GM12878 (cell line): ENCODE data around the gene TYSND1. TPM values are rescaled to one million over a fixed set of nuclear protein-coding genes. Genes with fewer than 3 reads are reported as not detected.

Experiments
- CEBPB ChIP-seq, 2 experiments: fragments of 150-350 bp in 1 of 2; IDR thresholded peaks; 2 replicates each; pipeline ENCODE4 v1.6.1; 2012 to 2014; ENCODE audit warnings: low read depth in 2 of 2, low read length in 2 of 2, borderline replicate concordance in 1 of 2, inconsistent platforms in 1 of 2
- CHD1 ChIP-seq: IDR thresholded peaks from 2 replicates; pipeline ENCODE4 v1.6.1; 2012; ENCODE audit warnings: low read depth, low read length, improper control_type of control experiment
- MEF2A ChIP-seq: IDR thresholded peaks from 2 replicates; pipeline ENCODE4 v1.6.1; 2011; ENCODE audit warnings: low read depth, mild to moderate bottlenecking, low read length, moderate library complexity; ENCODE audit not compliant: insufficient read depth
- MTA3 ChIP-seq: IDR thresholded peaks from 2 replicates; pipeline ENCODE4 v1.6.1; 2012; ENCODE audit warnings: low read length, inconsistent platforms, borderline replicate concordance
- NFYB ChIP-seq: IDR thresholded peaks from 2 replicates; pipeline ENCODE4 v1.6.1; 2011; ENCODE audit warnings: low read depth, mild to moderate bottlenecking, low read length, improper control_type of control experiment, moderate library complexity; ENCODE audit not compliant: insufficient read depth
- PRDM15 ChIP-seq: fragments of 450-650 bp; formaldehyde crosslinking; IDR thresholded peaks from 2 replicates; pipeline ENCODE4 v1.4.0; 2020; ENCODE audit warnings: mild to moderate bottlenecking, moderate library complexity
- YY1 ChIP-seq: IDR thresholded peaks from 2 replicates; pipeline ENCODE4 v1.6.1; 2011; ENCODE audit warnings: low read depth, mild to moderate bottlenecking, low read length
- ZNF687 ChIP-seq: fragments of 450-650 bp; IDR thresholded peaks from 2 replicates; pipeline ENCODE4 v1.6.1; 2017; ENCODE audit warnings: mild to moderate bottlenecking, moderate library complexity
- polyA plus RNA-seq, 11 experiments: library from polyadenylated mRNA; depleted of rRNA in 4 of 11; unstranded in 6 of 11; stranded (reverse) in 5 of 11; fragments of >200 nt; fragmentation: Nextera tagmentation in 4 of 11; fragmentation: Illumina TruSeq in 1 of 11; extraction: Ambion mirVana in 4 of 11; extraction: Trizol in 1 of 11; gene quantifications; 1 replicate in 1 of 11; 2 replicates in 10 of 11; pipeline versions ENCODE4 v1.2.1 to v1.2.3, GENCODE V29; 2011 to 2016; ENCODE audit warnings: inconsistent platforms in 2 of 11, missing spikeins in 2 of 11, low read depth in 1 of 11
- total RNA-seq, 4 experiments: library from RNA; depleted of rRNA in 3 of 4; stranded (reverse); fragments of >200 nt in 3 of 4; fragmentation: Illumina TruSeq in 1 of 4; extraction: Trizol in 1 of 4; gene quantifications; 2 replicates each; pipeline versions ENCODE4 v1.2.1 to v1.2.3, GENCODE V29; 2013 to 2021
- TF ChIP-seq, protein P1 (sequence below): IDR thresholded peaks from 2 replicates; pipeline ENCODE4 v1.6.1; 2011; ENCODE audit warnings: low read depth, mild to moderate bottlenecking, low read length, moderate library complexity, borderline replicate concordance; ENCODE audit errors: extremely low read depth

TYSND1 gene
- total and polyA plus RNA-seq, 10 of the 15 experiments (the other 5 are each of a cell fraction or from before 2014, with no cell fraction given): 1.9 to 21.4 (median 12.0) TPM

- TF ChIP-seq PRDM15 (CRISPR knock-in tag) (no peak), CHD1 (no peak), CEBPB (IDR thresholded peaks at IDR 0.05; ENCODE audit: borderline replicate concordance in 1 of 2, low read depth in 2 of 2, low read length in 2 of 2) (no peak), ZNF687 (no peak), YY1 (no peak), NFYB (no peak), MTA3 (no peak), MEF2A (no peak)
- TF ChIP-seq, protein P1, sequence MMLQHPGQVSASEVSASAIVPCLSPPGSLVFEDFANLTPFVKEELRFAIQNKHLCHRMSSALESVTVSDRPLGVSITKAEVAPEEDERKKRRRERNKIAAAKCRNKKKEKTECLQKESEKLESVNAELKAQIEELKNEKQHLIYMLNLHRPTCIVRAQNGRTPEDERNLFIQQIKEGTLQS: no peak
These were observed 11.5 kb downstream of the TYSND1 start (continued) for GRCh38 chr10:70135046-70135445.
